Measurements from ENCODE around the gene LAMC3. TPM values are rescaled to one million over a fixed set of nuclear protein-coding genes. Genes with fewer than 3 reads are reported as not detected.

Gene LAMC3
- total and polyA plus RNA-seq, 3 donors from 2014 or later: 35.9 to 136 (median 86.3) TPM

GRCh38 chr9:131062969-131063368 lies 54.0 kb downstream of the LAMC3 start:
- Histone ChIP-seq H3K27me3 (no peaks in the 10 kb centered on the region), H3K4me3 (no peak overlapping the region), H3K9me3 (no peaks in the 10 kb centered on the region), H3K36me3 (ENCODE audit: low read depth, missing control alignments) (no peaks in the 10 kb centered on the region), H3K27ac (no peak overlapping the region), H3K4me1 (no peaks in the 10 kb centered on the region)
- DNase-seq: no peak
- TF ChIP-seq POLR2A (IDR thresholded peaks at IDR 0.05) (no peak), CTCF (IDR thresholded peaks at IDR 0.05) (no peak)
- 83 to 86% methylated on average over 4 to 9 of the region's 9 CpGs for WGBS, 2 donors
- intact Hi-C loops (cut with DNase I; ENCODE audit: low total_unique reads): no loop called here

GRCh38 chr9:131065599-131065998 lies 56.6 kb downstream of the LAMC3 start:
- Histone ChIP-seq H3K9me3 (no peaks in the 10 kb centered on the region), H3K4me3 (no peak overlapping the region), H3K27ac (no peak overlapping the region), H3K27me3 (no peaks in the 10 kb centered on the region), H3K4me1 (no peaks in the 10 kb centered on the region), H3K36me3 (ENCODE audit: low read depth, missing control alignments) (no peaks in the 10 kb centered on the region)
- DNase-seq: no peak
- WGBS, 2 donors: 89 to 94% methylated on average over 7 of the region's 7 CpGs
- no peak for TF ChIP-seq CTCF (IDR thresholded peaks at IDR 0.05)
- no peak for TF ChIP-seq POLR2A (IDR thresholded peaks at IDR 0.05)
- intact Hi-C loops (cut with DNase I; ENCODE audit: low total_unique reads): no loop called here

- TF ChIP-seq CTCF (IDR thresholded peaks at IDR 0.05) (no peak), POLR2A (IDR thresholded peaks at IDR 0.05) (no peak)
- H3K27ac ChIP-seq: no peak overlapping the region
- DNase-seq: no peak
- no peaks in the 10 kb centered on the region for H3K9me3 ChIP-seq
- 72% methylated on average over 9 of the region's 9 CpGs; no CpG with 5 or more reads in 1 of the 2 donors for WGBS, 2 donors
- no peak overlapping the region for H3K4me3 ChIP-seq
- intact Hi-C loops (cut with DNase I; ENCODE audit: low total_unique reads): no loop called here
- no peaks in the 10 kb centered on the region for H3K36me3 ChIP-seq (ENCODE audit: low read depth, missing control alignments)
- no peaks in the 10 kb centered on the region for H3K4me1 ChIP-seq
- H3K27me3 ChIP-seq: no peaks in the 10 kb centered on the region
Measured at GRCh38 chr9:131067625-131068024, 58.7 kb downstream of the LAMC3 start.

- WGBS, 2 donors: 52 to 67% methylated on average over 5 to 13 of the region's 14 CpGs
- intact Hi-C loops (cut with DNase I; ENCODE audit: low total_unique reads): no loop called here
- Histone ChIP-seq H3K4me1 (no peaks in the 10 kb centered on the region), H3K4me3 (no peak overlapping the region), H3K9me3 (no peaks in the 10 kb centered on the region), H3K27ac (no peak overlapping the region), H3K36me3 (ENCODE audit: low read depth, missing control alignments) (no peaks in the 10 kb centered on the region), H3K27me3 (no peaks in the 10 kb centered on the region)
- TF ChIP-seq POLR2A (IDR thresholded peaks at IDR 0.05) (no peak), CTCF (IDR thresholded peaks at IDR 0.05) (no peak)
- no peak for DNase-seq
Measured at GRCh38 chr9:131068076-131068816, 59.3 kb downstream of the LAMC3 start.

GRCh38 chr9:131069699-131070098 lies 60.7 kb downstream of the LAMC3 start:
- 95 to 100% methylated on average over 9 to 15 of the region's 15 CpGs for WGBS, 2 donors
- Histone ChIP-seq H3K36me3 (ENCODE audit: low read depth, missing control alignments) (no peaks in the 10 kb centered on the region), H3K27ac (no peak overlapping the region), H3K4me1 (no peaks in the 10 kb centered on the region), H3K9me3 (no peaks in the 10 kb centered on the region), H3K27me3 (no peaks in the 10 kb centered on the region), H3K4me3 (no peak overlapping the region)
- intact Hi-C loops (cut with DNase I; ENCODE audit: low total_unique reads): no loop called here
- DNase-seq: no peak
- TF ChIP-seq CTCF (IDR thresholded peaks at IDR 0.05): no peak
- no peak for TF ChIP-seq POLR2A (IDR thresholded peaks at IDR 0.05)

Data from testis (tissue), 3 donors.